Panc1 (cell line): ENCODE measurements around the gene TPGS1. TPM values are rescaled to one million over a fixed set of nuclear protein-coding genes. Genes with fewer than 3 reads are reported as not detected.

ENCODE experiments used
- ATAC-seq: fragments of 200-7000 bp; cut with Tn5 transposase; 2 replicates; pipeline ENCODE4 v1.9.1; 2020; ENCODE audit warnings: mild to moderate bottlenecking, moderate library complexity
- BruUV-seq: library from RNA; stranded (reverse); fragments of 400-500 nt; replicated peaks from 2 replicates; lab custom pipeline; 2021; lab: Mats Ljungman, UMichigan
- CTCF ChIA-PET: fragments of 300-600 bp; sonication (Branson Sonifier 250); formaldehyde crosslinking; loops from one replicate; lab custom pipeline; 2022; ENCODE audit warnings: antibody characterized with exemption; lab: Charles Lee
- POLR2A ChIA-PET: fragments of 300-600 bp; sonication (Branson Sonifier 250); formaldehyde crosslinking; loops from one replicate; lab custom pipeline; 2022; ENCODE audit warnings: antibody characterized with exemption; lab: Charles Lee
- DNase-seq: peaks from one replicate; pipeline ENCODE4 v3.0.0-alpha.2; 2010; ENCODE audit warnings: low read depth, low spot score
- H3K27ac ChIP-seq: 2 replicates; pipeline ENCODE4 v1.5.1; 2011; ENCODE audit warnings: mild to moderate bottlenecking, low read length, inconsistent platforms
- H3K27me3 ChIP-seq: fragments of 200-500 bp; sonication (Bioruptor generic); 2 replicates; pipeline ENCODE4 v1.6.0; 2014; ENCODE audit warnings: low read length, inconsistent platforms; ENCODE audit not compliant: control insufficient read depth, insufficient read depth
- H3K36me3 ChIP-seq: fragments of 200-500 bp; sonication (Bioruptor generic); 2 replicates; pipeline ENCODE4 v1.5.1; 2014; ENCODE audit warnings: inconsistent platforms, mild to moderate bottlenecking, low read length, moderate library complexity; ENCODE audit not compliant: control insufficient read depth, insufficient read depth
- H3K4me1 ChIP-seq: 2 replicates; pipeline ENCODE4 v1.5.1; 2011; ENCODE audit warnings: inconsistent platforms, mild to moderate bottlenecking, low read length, moderate library complexity; ENCODE audit not compliant: control insufficient read depth, insufficient read depth
- H3K4me3 ChIP-seq, 2 experiments: 2 replicates each; pipeline ENCODE4 v1.5.1; 2011 to 2012; ENCODE audit warnings: low read depth in 2 of 2, low read length in 2 of 2, mild to moderate bottlenecking in 2 of 2, inconsistent platforms in 1 of 2, moderate library complexity in 1 of 2
- H3K9me3 ChIP-seq: fragments of 200-500 bp; sonication (Bioruptor generic); 2 replicates; pipeline ENCODE4 v1.5.1; 2014; ENCODE audit warnings: low read depth, mild to moderate bottlenecking, inconsistent platforms, low read length, moderate library complexity; ENCODE audit not compliant: control insufficient read depth, insufficient read depth
- CTCF ChIP-seq: fragments of 450-650 bp; IDR thresholded peaks from 2 replicates; pipeline ENCODE4 v1.5.1; 2017; ENCODE audit warnings: mild to moderate bottlenecking
- POLR2AphosphoS5 ChIP-seq: IDR thresholded peaks from 2 replicates; pipeline ENCODE4 v1.6.1; 2012; ENCODE audit warnings: mild to moderate bottlenecking, low read depth, low read length, moderate library complexity
- SIN3A ChIP-seq: IDR thresholded peaks from 2 replicates; pipeline ENCODE4 v1.6.1; 2012; ENCODE audit warnings: low read depth, mild to moderate bottlenecking, low read length, moderate library complexity, borderline replicate concordance; ENCODE audit not compliant: insufficient read depth
- TCF7L2 ChIP-seq: IDR thresholded peaks from 2 replicates; pipeline ENCODE4 v1.6.1; 2011; ENCODE audit warnings: mild to moderate bottlenecking, low read depth, low read length, inconsistent platforms
- in situ Hi-C: cut with HindIII; loops from 2 replicates; pipeline ENCODE4 v1.10.0; 2016; ENCODE audit warnings: low sequenced_read_pairs, low pct_unique_long_range_greater_than_20kb
- intact Hi-C: fragments of 100-400 bp; cut with micrococcal nuclease; formaldehyde crosslinking; loops from one replicate; pipeline ENCODE4 v1.10.0; 2022; ENCODE audit not compliant: unreplicated experiment
- total RNA-seq: library from RNA; stranded (reverse); gene quantifications from one replicate; pipeline ENCODE4 v1.2.1, GENCODE V29; 2021; ENCODE audit not compliant: unreplicated experiment
- TF ChIP-seq, protein P1 (sequence below), 2 experiments: IDR thresholded peaks; 2 replicates each; pipeline ENCODE4 v1.6.1; 2011 to 2012; ENCODE audit warnings: low read depth in 2 of 2, control low read depth in 1 of 2, low read length in 1 of 2, mild to moderate bottlenecking in 1 of 2, moderate library complexity in 1 of 2; ENCODE audit not compliant: insufficient read depth in 1 of 2

TPGS1 gene
- total RNA-seq, 1 experiment from 2014 or later, result 17.6 TPM

- CTCF ChIA-PET, result interaction anchor here (1.0 kb wide), 1 partner anchor 121 kb away, joined by 4 read pairs; no protein-coding TSS in a partner anchor
- ATAC-seq (no peak), DNase-seq (no peak)
- no peaks in the 10 kb centered on the region for H3K9me3 ChIP-seq
- intact Hi-C loops (no loop called here), in situ Hi-C loops (no loop called here)
- TF ChIP-seq, protein P1, sequence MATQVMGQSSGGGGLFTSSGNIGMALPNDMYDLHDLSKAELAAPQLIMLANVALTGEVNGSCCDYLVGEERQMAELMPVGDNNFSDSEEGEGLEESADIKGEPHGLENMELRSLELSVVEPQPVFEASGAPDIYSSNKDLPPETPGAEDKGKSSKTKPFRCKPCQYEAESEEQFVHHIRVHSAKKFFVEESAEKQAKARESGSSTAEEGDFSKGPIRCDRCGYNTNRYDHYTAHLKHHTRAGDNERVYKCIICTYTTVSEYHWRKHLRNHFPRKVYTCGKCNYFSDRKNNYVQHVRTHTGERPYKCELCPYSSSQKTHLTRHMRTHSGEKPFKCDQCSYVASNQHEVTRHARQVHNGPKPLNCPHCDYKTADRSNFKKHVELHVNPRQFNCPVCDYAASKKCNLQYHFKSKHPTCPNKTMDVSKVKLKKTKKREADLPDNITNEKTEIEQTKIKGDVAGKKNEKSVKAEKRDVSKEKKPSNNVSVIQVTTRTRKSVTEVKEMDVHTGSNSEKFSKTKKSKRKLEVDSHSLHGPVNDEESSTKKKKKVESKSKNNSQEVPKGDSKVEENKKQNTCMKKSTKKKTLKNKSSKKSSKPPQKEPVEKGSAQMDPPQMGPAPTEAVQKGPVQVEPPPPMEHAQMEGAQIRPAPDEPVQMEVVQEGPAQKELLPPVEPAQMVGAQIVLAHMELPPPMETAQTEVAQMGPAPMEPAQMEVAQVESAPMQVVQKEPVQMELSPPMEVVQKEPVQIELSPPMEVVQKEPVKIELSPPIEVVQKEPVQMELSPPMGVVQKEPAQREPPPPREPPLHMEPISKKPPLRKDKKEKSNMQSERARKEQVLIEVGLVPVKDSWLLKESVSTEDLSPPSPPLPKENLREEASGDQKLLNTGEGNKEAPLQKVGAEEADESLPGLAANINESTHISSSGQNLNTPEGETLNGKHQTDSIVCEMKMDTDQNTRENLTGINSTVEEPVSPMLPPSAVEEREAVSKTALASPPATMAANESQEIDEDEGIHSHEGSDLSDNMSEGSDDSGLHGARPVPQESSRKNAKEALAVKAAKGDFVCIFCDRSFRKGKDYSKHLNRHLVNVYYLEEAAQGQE (IDR thresholded peaks at IDR 0.05; ENCODE audit: insufficient read depth in 1 of 2, low read depth in 2 of 2, low read length in 1 of 2), result no peak
- TF ChIP-seq CTCF, result no peak
- TF ChIP-seq TCF7L2, result no peak
- TF ChIP-seq POLR2AphosphoS5, result no peak
- no peak for TF ChIP-seq SIN3A
- H3K4me1 ChIP-seq, result peaks cover 10% of the 10 kb centered on the region; the same call in 1 of the 2 replicates
- H3K27me3 ChIP-seq, result no peaks in the 10 kb centered on the region
- H3K27ac ChIP-seq, result no peak overlapping the region
- no TSS peak for BruUV-seq
- POLR2A ChIA-PET, result no interaction called here
- H3K4me3 ChIP-seq, result no peak overlapping the region
- no peaks in the 10 kb centered on the region for H3K36me3 ChIP-seq
Measured at GRCh38 chr19:525857-526419, 18.6 kb downstream of the TPGS1 start.

DNA sequence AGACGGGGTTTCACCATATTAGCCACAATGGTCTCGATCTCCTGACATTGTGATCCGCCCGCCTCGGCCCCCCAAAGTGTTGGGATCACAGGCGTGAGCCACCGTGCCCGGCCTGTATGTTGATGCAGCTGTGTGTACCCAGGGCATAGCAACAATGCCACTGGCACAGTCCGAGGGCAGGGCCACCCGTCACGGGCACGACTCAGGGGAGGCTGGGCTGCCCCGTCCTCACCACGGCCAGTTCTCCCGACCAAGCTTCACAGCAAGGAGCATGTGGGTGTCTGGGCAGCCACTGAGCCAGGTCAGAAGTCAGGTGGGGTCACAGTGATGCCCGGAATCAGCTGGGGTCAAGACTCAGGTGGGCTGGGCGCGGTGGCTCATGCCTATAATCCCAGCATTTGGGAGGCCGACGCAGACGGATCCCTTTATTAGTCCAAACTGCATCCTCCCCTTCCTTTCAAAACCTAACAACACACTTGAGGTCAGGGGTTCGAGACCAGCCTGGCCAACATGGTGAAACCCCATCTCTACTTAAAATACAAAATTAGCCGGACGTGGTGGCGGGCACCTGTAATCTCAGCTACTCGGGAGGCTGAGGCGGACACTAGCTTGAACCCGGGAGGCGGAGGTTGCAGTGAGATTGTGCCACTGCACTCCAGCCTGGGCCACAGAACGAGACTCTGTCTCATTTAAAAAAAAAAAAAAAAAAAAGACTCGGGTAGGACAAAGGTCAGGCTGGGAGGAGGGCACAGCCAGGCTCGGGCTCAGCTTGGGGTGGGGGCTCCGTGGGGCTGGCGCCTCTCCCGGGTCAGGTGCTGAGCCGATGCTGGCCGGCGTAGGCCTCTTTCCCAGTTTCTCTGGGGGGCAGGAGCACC lies 23.1 kb downstream of the TPGS1 start:
- in situ Hi-C loops, result no loop called here
- Histone ChIP-seq H3K27ac (peak overlapping the region; percentile 71), H3K4me3 (peak overlapping the region; percentile 58 to 74), H3K9me3 (no peaks in the 10 kb centered on the region), H3K27me3 (no peaks in the 10 kb centered on the region), H3K36me3 (peaks cover 4% of the 10 kb centered on the region; the same call in 1 of the 2 replicates), H3K4me1 (peaks cover 17% of the 10 kb centered on the region)
- DNase-seq (no peak), ATAC-seq (no peak)
- TF ChIP-seq TCF7L2, result no peak
- POLR2A ChIA-PET, result interaction anchor here (0.6 kb wide), 1 partner anchor 14 kb away, joined by 7 read pairs; no protein-coding TSS in a partner anchor
- CTCF ChIA-PET, result interaction anchor here (1.2 kb wide), 1 partner anchor 24 kb away, joined by 3 read pairs; no protein-coding TSS in a partner anchor
- intact Hi-C loops, result no loop called here
- BruUV-seq, result TSS peak; percentile 93
